Heart left ventricle (tissue), 16 donors: ENCODE measurements around the gene DUSP11. TPM values are rescaled to one million over a fixed set of nuclear protein-coding genes. Genes with fewer than 3 reads are reported as not detected.
"Not testable (repeated sequence)": the region's sequence is repeated elsewhere in the genome, so short reads cannot be mapped to it uniquely, and the experiment has no call there.

Experiments used
- ATAC-seq, 4 donors: fragments of 200-7000 bp; cut with Tn5 transposase; one replicate each; pipeline ENCODE4 v1.9.1; 2020 to 2022; ENCODE audit warnings: moderate library complexity in 4 of 4, mild to moderate bottlenecking in 3 of 4, moderate number of reproducible peaks in 1 of 4
- DNase-seq, 5 donors: peaks; one replicate each; pipeline ENCODE4 v3.0.0-alpha.2; 2020
- H3K27ac ChIP-seq, 12 donors: fragments of 200-600 bp; sonication (generic) in 4 of 12; one replicate each; pipeline versions ENCODE4 v1.5.0 to v1.8.0; 2016 to 2022; ENCODE audit warnings: mild to moderate bottlenecking in 2 of 12
- H3K27me3 ChIP-seq, 9 donors: fragments of 200-600 bp; sonication (generic) in 2 of 9; one replicate each; pipeline versions ENCODE4 v1.5.1 to v1.8.0; 2016 to 2022; ENCODE audit warnings: mild to moderate bottlenecking in 3 of 9
- H3K36me3 ChIP-seq, 9 donors: fragments of 200-600 bp; sonication (generic) in 2 of 9; one replicate each; pipeline versions ENCODE4 v1.5.0 to v1.8.0; 2018 to 2022; ENCODE audit warnings: mild to moderate bottlenecking in 2 of 9
- H3K4me1 ChIP-seq, 12 donors: fragments of 200-600 bp; sonication (generic) in 4 of 12; one replicate each; pipeline versions ENCODE4 v1.5.0 to v1.8.0; 2016 to 2022; ENCODE audit warnings: mild to moderate bottlenecking in 3 of 12
- H3K4me3 ChIP-seq, 12 donors: fragments of 200-600 bp; sonication (generic) in 4 of 12; one replicate each; pipeline versions ENCODE4 v1.5.0 to v1.8.0; 2017 to 2022; ENCODE audit warnings: mild to moderate bottlenecking in 9 of 12, moderate library complexity in 4 of 12
- H3K9me3 ChIP-seq, 12 donors: fragments of 200-600 bp; sonication (generic) in 4 of 12; one replicate each; pipeline versions ENCODE4 v1.5.0 to v1.8.0; 2016 to 2022; ENCODE audit warnings: mild to moderate bottlenecking in 1 of 12
- CTCF ChIP-seq, 12 donors: fragments of 200-600 bp; sonication (generic) in 4 of 12; IDR thresholded peaks; one replicate each; pipeline versions ENCODE4 v1.5.0 to v1.8.0; 2018 to 2022; ENCODE audit warnings: antibody characterized with exemption in 12 of 12, mild to moderate bottlenecking in 5 of 12
- POLR2A ChIP-seq, 2 donors: fragments of 450-650 bp; IDR thresholded peaks; one replicate each; pipeline ENCODE4 v1.6.1; 2017; ENCODE audit warnings: antibody characterized with exemption in 2 of 2, mild to moderate bottlenecking in 2 of 2, moderate library complexity in 2 of 2
- WGBS, 4 donors: extraction: QIAGEN DNeasy Blood & Tissue Kit in 2 of 4; methylation state at CpG; one replicate each; pipeline versions ENCODE4 v1.1.5 to v1.1.7; 2013 to 2018; 5-methylcytosine and 5-hydroxymethylcytosine counted together
- intact Hi-C, 10 donors: fragments of 100-400 bp; cut with DNase I; formaldehyde crosslinking; loops; one replicate each; pipeline versions ENCODE4 v1.11.1 to v1.14.2; 2022
- polyA plus RNA-seq, 2 donors: library from polyadenylated mRNA; stranded (reverse); fragments of 200-250 nt; gene quantifications; one replicate each; pipeline ENCODE4 v1.2.3, GENCODE V29; 2013
- total RNA-seq, 9 donors: library from RNA; depleted of rRNA in 2 of 9; stranded (reverse); fragments of >200 nt in 2 of 9; fragmentation: NEBNext Ultra II Directional in 3 of 9; extraction: Animal tissue kit (Norgen Biotek cat#: 25700) in 3 of 9; gene quantifications; one replicate each; pipeline versions ENCODE4 v1.1.0 to v1.2.4, GENCODE V29; 2016 to 2023
- donor health status: ischemic (EF 13 %, LVEDD 7.1; RV severe dilation, severe dysfunction).
- donor health status: healthy with polysubstance abuse.
- donor health status: DM: no; HTN: yes; CAD: no.
- donor health status: DM: no; HTN: no; CAD: no.
- donor health status: ischemic (EF 25% LVEDD 6.9; RV normal size, moderate dysfunction).
- donor health status: ischemic (EF 25% LVEDD 5.7; RV mildly dilated, moderate dysfunction).
- donor health status: healthy.
- donor health status: DM: yes; HTN: yes; CAD: no.
- donor health status: ischemic (EF 35%, LVEDD 5.7; RV mildly dilated, moderate dysfunction).
- donor health status: nonischemic (EF 11% LVEDD 7.7; RV severe dilation, severe dysfunction).
- donor health status: DM: yes; HTN: yes; CAD: no.
- donor health status: PGD.
- donor health status: ischemic (EF 29% LVEDD 5.4; RV normal size, mild dysfunction).
- donor health status: nonischemic (EF 23%, LVEDD 6.1; RV moderate dilation, normal function).

Gene DUSP11
- total and polyA plus RNA-seq, 11 donors: 6.7 to 13.8 (median 10.8) TPM

- intact Hi-C loops: no loop called here
- Histone ChIP-seq H3K4me1 (peaks cover 0 to 30% (median 13%) of the 10 kb centered on the region in 12 donors), H3K4me3 (peak overlapping the region in 11 of 12 donors; percentile 63 to 94 (median 83)), H3K36me3 (peaks cover 0 to 31% (median 25%) of the 10 kb centered on the region in 9 donors), H3K27ac (peak overlapping the region; percentile 75 to 96 (median 91)), H3K27me3 (no peaks in the 10 kb centered on the region), H3K9me3 (no peaks in the 10 kb centered on the region)
- DNase-seq (no peak), ATAC-seq (no peak)
- 5 to 7% (median 6%) methylated on average over 7 of the region's 7 CpGs for WGBS, 4 donors
- TF ChIP-seq CTCF (IDR thresholded peaks at IDR 0.05) (peak in 3 of 12 donors; percentile 1 to 22 (median 1)), POLR2A (IDR thresholded peaks at IDR 0.05) (no peak)
These were observed 307 bp upstream of the DUSP11 start for GRCh38 chr2:73780237-73780582.

- peaks cover 0 to 43% (median 37%) of the 10 kb centered on the region in 9 donors for H3K36me3 ChIP-seq
- WGBS, 4 donors: 72 to 75% (median 74%) methylated on average over 18 of the region's 18 CpGs
- ATAC-seq, H3K9me3 ChIP-seq, DNase-seq, H3K27me3 ChIP-seq: not testable (repeated sequence)
- H3K27ac ChIP-seq: peak overlapping the region in 7 of 12 donors; percentile 78 to 96 (median 93)
- H3K4me1 ChIP-seq: peaks cover 0 to 30% (median 13%) of the 10 kb centered on the region in 12 donors
- intact Hi-C loops: loop anchor here in 3 of 10 donors (10.0 kb wide), 1 partner anchor 84 kb away; no protein-coding TSS in a partner anchor
- H3K4me3 ChIP-seq: peak overlapping the region; percentile 63 to 94 (median 84)
These were observed 936 bp downstream of the DUSP11 start for GRCh38 chr2:73778867-73779466.

DNA sequence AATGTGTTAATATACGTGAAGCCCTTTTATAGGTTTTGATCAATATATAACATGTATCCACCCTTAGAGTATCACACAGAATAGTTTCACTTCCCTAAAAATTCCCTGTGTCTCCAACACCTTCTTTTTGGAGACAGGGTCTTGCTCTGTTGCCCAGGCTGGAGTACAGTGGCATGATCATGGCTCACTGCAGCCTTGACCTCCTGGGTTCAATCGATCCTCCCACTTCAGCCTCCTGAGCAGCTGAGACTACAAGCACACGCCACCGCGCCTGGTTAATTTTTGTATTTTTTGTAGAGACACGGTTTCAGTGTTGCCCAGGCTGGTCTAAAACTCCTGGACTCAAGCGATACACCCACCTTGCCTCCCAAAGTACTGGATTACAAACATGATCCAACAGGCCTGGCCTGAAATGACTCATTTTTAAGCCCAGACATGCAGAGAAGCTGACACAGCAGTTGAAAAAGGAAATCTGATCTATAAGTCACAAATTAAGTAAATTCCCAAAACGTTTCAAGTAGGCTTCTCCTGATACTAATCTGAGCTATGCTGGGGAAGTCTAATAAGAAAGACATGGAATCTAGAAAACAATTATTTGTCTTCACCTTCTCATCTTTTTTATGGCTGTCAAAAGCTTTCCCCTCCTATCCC is 2.9 kb downstream of the DUSP11 start:
- Histone ChIP-seq H3K4me1 (peaks cover 0 to 30% (median 15%) of the 10 kb centered on the region in 12 donors), H3K9me3 (no peaks in the 10 kb centered on the region), H3K27ac (no peak overlapping the region), H3K36me3 (peaks cover 0 to 63% (median 57%) of the 10 kb centered on the region in 9 donors), H3K4me3 (no peak overlapping the region), H3K27me3 (no peaks in the 10 kb centered on the region)
- ATAC-seq: no peak
- DNase-seq: no peak
- TF ChIP-seq POLR2A (IDR thresholded peaks at IDR 0.05) (no peak), CTCF (IDR thresholded peaks at IDR 0.05) (no peak)
- intact Hi-C loops: loop anchor here in 3 of 10 donors (10.0 kb wide), 1 partner anchor 82 kb away; no protein-coding TSS in a partner anchor
- 90 to 93% (median 92%) methylated on average over 8 of the region's 8 CpGs for WGBS, 4 donors

DNA sequence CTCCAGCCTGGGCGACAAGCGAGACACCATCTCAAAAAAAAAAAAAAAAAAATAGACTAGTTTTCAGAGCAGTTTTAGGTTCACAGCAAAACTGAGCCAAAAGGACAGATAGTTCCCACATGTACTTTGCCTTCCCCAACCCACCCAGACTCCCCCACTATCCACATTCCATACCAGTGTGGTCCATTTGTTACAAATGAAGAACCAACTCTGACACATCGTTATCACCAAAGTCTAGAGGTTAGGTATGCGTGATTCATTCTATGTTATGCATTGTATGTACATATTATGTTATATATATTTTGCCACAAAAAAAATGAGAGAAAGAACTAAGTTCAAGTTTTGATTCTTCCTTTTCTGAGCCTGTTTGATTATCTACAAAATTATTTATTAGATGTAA is 3.5 kb downstream of the DUSP11 start:
- ATAC-seq: no peak
- intact Hi-C loops: loop anchor here in 3 of 10 donors (10.0 kb wide), 1 partner anchor 82 kb away; no protein-coding TSS in a partner anchor
- DNase-seq: no peak
- Histone ChIP-seq H3K4me1 (peaks cover 0 to 30% (median 15%) of the 10 kb centered on the region in 12 donors), H3K9me3 (no peaks in the 10 kb centered on the region), H3K36me3 (peaks cover 0 to 66% (median 63%) of the 10 kb centered on the region in 9 donors), H3K27ac (no peak overlapping the region), H3K27me3 (no peaks in the 10 kb centered on the region), H3K4me3 (no peak overlapping the region)
- TF ChIP-seq POLR2A (IDR thresholded peaks at IDR 0.05) (no peak), CTCF (IDR thresholded peaks at IDR 0.05) (no peak)
- WGBS, 4 donors: 90 to 94% (median 94%) methylated on average over 4 of the region's 4 CpGs
